ENCODE results near the gene TMBIM1.

TMBIM1 gene

GRCh38 chr2:218285604-218286003 is 6.7 kb downstream of the TMBIM1 start:
- peaks cover 8 to 23% of the 10 kb centered on the region in 2 donors for H3K4me1 ChIP-seq (ENCODE audit: control insufficient read depth in 2 of 2, insufficient read depth in 1 of 2, low read depth in 1 of 2, low read length in 2 of 2)
- H3K14ac ChIP-seq (ENCODE audit: low read length) = no peak overlapping the region
- H3K4ac ChIP-seq (ENCODE audit: low read length) = no peak overlapping the region
- WGBS, 2 donors (ENCODE audit: extremely low coverage in 2 of 2, insufficient read length in 2 of 2, insufficient replicate concordance in 1 of 2) = no CpG with 5 or more reads among the region's 6 CpGs
- peak overlapping the region; percentile 6 for H3K18ac ChIP-seq (ENCODE audit: low read length)
- H3K36me3 ChIP-seq (replicated peaks in 1 of 2; ENCODE audit: control insufficient read depth in 2 of 2, insufficient read depth in 2 of 2, low read length in 2 of 2) = no peaks in the 10 kb centered on the region
- no peak overlapping the region for H4K91ac ChIP-seq (ENCODE audit: low read depth, low read length, poor library complexity)
- H2AFZ ChIP-seq (ENCODE audit: low read length) = no peak overlapping the region
- H2BK15ac ChIP-seq (ENCODE audit: low read length) = no peak overlapping the region
- H3K23ac ChIP-seq (ENCODE audit: low read depth, low read length, poor library complexity) = peak overlapping the region; percentile 1
- no peak overlapping the region for H2BK12ac ChIP-seq (ENCODE audit: low read length)
- no peak overlapping the region for H2BK5ac ChIP-seq (ENCODE audit: low read length)
- no peak overlapping the region for H3K4me3 ChIP-seq (ENCODE audit: low read length in 2 of 2)
- H4K8ac ChIP-seq (ENCODE audit: low read depth, low read length) = no peak overlapping the region
- no peaks in the 10 kb centered on the region for H3K79me1 ChIP-seq (ENCODE audit: low read depth, low read length)
- no peak overlapping the region for H2BK120ac ChIP-seq (ENCODE audit: low read depth, low read length)
- H3K27ac ChIP-seq (replicated peaks; ENCODE audit: low read length) = no peak overlapping the region
- no peaks in the 10 kb centered on the region for H3K9me3 ChIP-seq (replicated peaks in 1 of 2; ENCODE audit: control insufficient read depth in 2 of 2, insufficient read depth in 1 of 2, low read depth in 1 of 2, low read length in 2 of 2)
- H3K9ac ChIP-seq (ENCODE audit: low read depth, low read length, poor library complexity) = no peak overlapping the region
- H3K27me3 ChIP-seq (ENCODE audit: control insufficient read depth in 3 of 3, insufficient read depth in 3 of 3, low read depth in 1 of 3, low read length in 3 of 3) = peaks cover 0 to under 1% (median 0%) of the 10 kb centered on the region in 3 experiments
- DNase-seq (ENCODE audit: low spot score) = no peak
- peak overlapping the region; percentile 12 for H2AK5ac ChIP-seq (ENCODE audit: low read depth, low read length)
- no peak overlapping the region for H3K4me2 ChIP-seq (ENCODE audit: insufficient read depth, low read length, poor library complexity, severe bottlenecking)

DNA sequence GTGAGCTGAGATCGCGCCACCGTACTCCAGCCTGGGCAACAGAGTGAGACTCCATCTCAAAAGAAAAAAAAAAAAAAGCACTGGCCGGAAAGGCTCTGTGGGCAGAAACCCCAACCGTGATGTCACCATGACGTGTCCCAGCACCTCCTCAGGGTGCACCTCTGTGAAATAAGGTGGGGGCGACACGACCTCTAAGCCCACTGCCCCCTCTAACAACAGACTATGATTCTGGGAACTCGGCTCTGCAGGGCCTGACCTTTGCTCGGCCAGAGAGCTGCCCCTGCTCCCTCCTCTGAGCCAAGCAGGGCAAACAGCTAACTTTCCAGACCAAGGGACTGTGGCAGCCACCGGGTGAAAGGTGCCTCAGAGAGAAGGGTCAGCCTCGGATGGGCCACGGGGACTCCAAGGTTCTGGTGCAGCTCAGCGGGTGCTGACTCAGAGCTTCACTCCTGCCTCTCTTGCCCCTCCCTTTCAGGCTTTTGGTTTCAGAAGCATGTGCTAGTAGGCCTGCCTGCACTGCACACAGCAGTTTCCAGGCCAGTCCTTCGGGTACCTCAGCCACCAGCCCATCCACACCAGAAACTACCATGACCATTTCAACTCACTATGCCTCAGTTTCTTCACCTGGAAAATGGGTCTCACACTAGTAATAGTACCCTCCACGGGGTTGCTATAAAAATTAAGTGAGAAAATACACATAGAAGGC is 8.0 kb downstream of the TMBIM1 start:
- Histone ChIP-seq H3K27ac (replicated peaks; ENCODE audit: low read length) (no peak overlapping the region), H3K27me3 (ENCODE audit: control insufficient read depth in 3 of 3, insufficient read depth in 3 of 3, low read depth in 1 of 3, low read length in 3 of 3) (no peaks in the 10 kb centered on the region), H2BK15ac (ENCODE audit: low read length) (no peak overlapping the region), H4K8ac (ENCODE audit: low read depth, low read length) (no peak overlapping the region), H3K14ac (ENCODE audit: low read length) (no peak overlapping the region), H3K4me2 (ENCODE audit: insufficient read depth, low read length, poor library complexity, severe bottlenecking) (no peak overlapping the region), H2AFZ (ENCODE audit: low read length) (no peak overlapping the region), H3K36me3 (replicated peaks in 1 of 2; ENCODE audit: control insufficient read depth in 2 of 2, insufficient read depth in 2 of 2, low read length in 2 of 2) (no peaks in the 10 kb centered on the region), H3K9me3 (replicated peaks in 1 of 2; ENCODE audit: control insufficient read depth in 2 of 2, insufficient read depth in 1 of 2, low read depth in 1 of 2, low read length in 2 of 2) (no peaks in the 10 kb centered on the region), H3K4ac (ENCODE audit: low read length) (no peak overlapping the region), H3K4me3 (ENCODE audit: low read length in 2 of 2) (no peak overlapping the region), H4K91ac (ENCODE audit: low read depth, low read length, poor library complexity) (no peak overlapping the region), H2BK12ac (ENCODE audit: low read length) (peak overlapping the region; percentile 30), H3K23ac (ENCODE audit: low read depth, low read length, poor library complexity) (no peak overlapping the region), H2AK5ac (ENCODE audit: low read depth, low read length) (no peak overlapping the region), H3K4me1 (ENCODE audit: control insufficient read depth in 2 of 2, insufficient read depth in 1 of 2, low read depth in 1 of 2, low read length in 2 of 2) (peaks cover 3 to 15% of the 10 kb centered on the region in 2 donors), H3K18ac (ENCODE audit: low read length) (peak overlapping the region; percentile 41), H2BK5ac (ENCODE audit: low read length) (no peak overlapping the region), H3K9ac (ENCODE audit: low read depth, low read length, poor library complexity) (peak overlapping the region; percentile 63), H2BK120ac (ENCODE audit: low read depth, low read length) (no peak overlapping the region), H3K79me1 (ENCODE audit: low read depth, low read length) (no peaks in the 10 kb centered on the region)
- WGBS, 2 donors (ENCODE audit: extremely low coverage in 2 of 2, insufficient read length in 2 of 2, insufficient replicate concordance in 1 of 2) = no CpG with 5 or more reads among the region's 16 CpGs
- no peak for DNase-seq (ENCODE audit: low spot score)

DNA sequence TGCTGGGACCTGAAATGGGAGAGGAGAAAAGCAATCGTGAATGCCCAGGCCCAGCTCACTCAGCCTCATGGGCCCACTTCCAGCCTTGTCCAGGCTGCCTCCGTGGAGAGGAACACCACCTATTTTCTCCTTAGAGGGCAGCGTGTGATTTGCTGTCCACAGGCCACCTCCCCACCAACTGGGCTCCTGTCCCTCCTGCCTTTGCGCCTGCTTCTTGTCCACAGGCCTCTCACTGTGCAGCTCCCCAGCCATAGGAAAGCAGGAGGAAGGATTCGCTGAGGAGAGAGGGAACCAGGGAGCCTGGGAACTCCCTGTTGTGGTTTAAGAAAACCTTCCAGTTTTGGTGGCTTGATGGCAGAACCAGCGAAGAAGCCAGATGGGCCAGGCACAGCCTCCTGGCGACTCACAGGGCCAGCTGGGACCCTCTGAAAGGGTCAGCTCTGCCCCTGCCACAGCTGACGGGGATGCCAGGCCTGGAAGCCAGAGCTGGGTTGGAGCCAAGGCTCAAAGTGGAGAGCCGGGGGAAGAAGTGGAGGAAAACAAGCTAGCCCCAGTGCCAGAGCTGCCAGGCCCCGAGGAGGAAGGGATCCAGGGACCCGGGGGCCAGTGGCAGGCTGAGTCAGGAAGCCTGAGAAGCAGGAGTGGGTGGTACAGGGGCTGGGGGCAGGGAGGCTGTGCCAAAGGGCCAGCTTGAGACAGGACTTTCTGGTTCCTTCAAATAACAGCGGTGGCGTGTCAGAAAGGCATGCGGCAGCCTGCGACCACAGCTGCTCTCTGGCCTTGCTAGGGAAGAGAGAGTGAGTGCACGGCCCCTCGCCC is 9.9 kb downstream of the TMBIM1 start:
- no peak overlapping the region for H2BK12ac ChIP-seq (ENCODE audit: low read length)
- H2BK5ac ChIP-seq (ENCODE audit: low read length) = peak overlapping the region; percentile 76
- H3K79me1 ChIP-seq (ENCODE audit: low read depth, low read length) = no peaks in the 10 kb centered on the region
- no peaks in the 10 kb centered on the region for H3K27me3 ChIP-seq (ENCODE audit: control insufficient read depth in 3 of 3, insufficient read depth in 3 of 3, low read depth in 1 of 3, low read length in 3 of 3)
- H4K8ac ChIP-seq (ENCODE audit: low read depth, low read length) = no peak overlapping the region
- peak overlapping the region; percentile 35 for H3K18ac ChIP-seq (ENCODE audit: low read length)
- H3K36me3 ChIP-seq (replicated peaks in 1 of 2; ENCODE audit: control insufficient read depth in 2 of 2, insufficient read depth in 2 of 2, low read length in 2 of 2) = peaks cover under 1 to 4% of the 10 kb centered on the region in 2 donors
- no peak overlapping the region for H3K9ac ChIP-seq (ENCODE audit: low read depth, low read length, poor library complexity)
- H3K4me3 ChIP-seq (ENCODE audit: low read length in 2 of 2) = no peak overlapping the region
- peak overlapping the region; percentile 16 for H2BK120ac ChIP-seq (ENCODE audit: low read depth, low read length)
- no peak for DNase-seq (ENCODE audit: low spot score)
- no peak overlapping the region for H3K14ac ChIP-seq (ENCODE audit: low read length)
- H3K27ac ChIP-seq (replicated peaks; ENCODE audit: low read length) = no peak overlapping the region
- no peak overlapping the region for H3K23ac ChIP-seq (ENCODE audit: low read depth, low read length, poor library complexity)
- H4K91ac ChIP-seq (ENCODE audit: low read depth, low read length, poor library complexity) = no peak overlapping the region
- peak overlapping the region; percentile 45 for H2AK5ac ChIP-seq (ENCODE audit: low read depth, low read length)
- WGBS, 2 donors (ENCODE audit: extremely low coverage in 2 of 2, insufficient read length in 2 of 2, insufficient replicate concordance in 1 of 2) = no CpG with 5 or more reads among the region's 17 CpGs
- H3K4me1 ChIP-seq (ENCODE audit: control insufficient read depth in 2 of 2, insufficient read depth in 1 of 2, low read depth in 1 of 2, low read length in 2 of 2) = peaks cover 3 to 13% of the 10 kb centered on the region in 2 donors
- H2BK15ac ChIP-seq (ENCODE audit: low read length) = peak overlapping the region; percentile 22
- no peaks in the 10 kb centered on the region for H3K9me3 ChIP-seq (replicated peaks in 1 of 2; ENCODE audit: control insufficient read depth in 2 of 2, insufficient read depth in 1 of 2, low read depth in 1 of 2, low read length in 2 of 2)
- no peak overlapping the region for H2AFZ ChIP-seq (ENCODE audit: low read length)
- H3K4ac ChIP-seq (ENCODE audit: low read length) = no peak overlapping the region
- no peak overlapping the region for H3K4me2 ChIP-seq (ENCODE audit: insufficient read depth, low read length, poor library complexity, severe bottlenecking)

DNA sequence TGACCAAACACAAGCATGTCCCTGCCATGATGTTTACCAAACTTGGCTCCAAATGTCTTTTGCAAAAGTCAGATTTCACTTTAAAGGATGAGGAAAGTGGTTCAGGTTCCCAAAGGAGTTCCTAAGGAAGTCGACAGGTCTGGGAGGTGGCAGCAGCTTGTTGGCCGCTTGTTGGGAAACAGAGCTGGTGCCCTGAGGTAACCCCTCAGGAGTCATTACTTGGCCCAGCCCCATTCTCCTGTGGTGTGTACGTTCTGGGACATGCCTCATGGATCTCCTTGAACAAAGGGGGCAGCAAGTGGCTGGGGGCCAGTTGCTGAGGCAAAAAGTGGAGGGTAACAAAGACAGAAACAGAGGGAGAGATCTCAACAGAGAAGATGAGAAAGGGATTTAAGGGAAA is 10.9 kb downstream of the TMBIM1 start:
- no CpG with 5 or more reads among the region's 3 CpGs for WGBS, 2 donors (ENCODE audit: extremely low coverage in 2 of 2, insufficient read length in 2 of 2, insufficient replicate concordance in 1 of 2)
- no peaks in the 10 kb centered on the region for H3K9me3 ChIP-seq (replicated peaks in 1 of 2; ENCODE audit: control insufficient read depth in 2 of 2, insufficient read depth in 1 of 2, low read depth in 1 of 2, low read length in 2 of 2)
- H4K8ac ChIP-seq (ENCODE audit: low read depth, low read length) = no peak overlapping the region
- H2BK12ac ChIP-seq (ENCODE audit: low read length) = no peak overlapping the region
- DNase-seq (ENCODE audit: low spot score) = no peak
- no peak overlapping the region for H3K27ac ChIP-seq (replicated peaks; ENCODE audit: low read length)
- H3K4ac ChIP-seq (ENCODE audit: low read length) = no peak overlapping the region
- H4K91ac ChIP-seq (ENCODE audit: low read depth, low read length, poor library complexity) = no peak overlapping the region
- no peak overlapping the region for H2BK5ac ChIP-seq (ENCODE audit: low read length)
- H3K18ac ChIP-seq (ENCODE audit: low read length) = no peak overlapping the region
- H3K27me3 ChIP-seq (ENCODE audit: control insufficient read depth in 3 of 3, insufficient read depth in 3 of 3, low read depth in 1 of 3, low read length in 3 of 3) = no peaks in the 10 kb centered on the region
- H2AFZ ChIP-seq (ENCODE audit: low read length) = no peak overlapping the region
- H3K79me1 ChIP-seq (ENCODE audit: low read depth, low read length) = no peaks in the 10 kb centered on the region
- no peak overlapping the region for H2BK120ac ChIP-seq (ENCODE audit: low read depth, low read length)
- peaks cover 6 to 8% of the 10 kb centered on the region in 2 donors for H3K36me3 ChIP-seq (replicated peaks in 1 of 2; ENCODE audit: control insufficient read depth in 2 of 2, insufficient read depth in 2 of 2, low read length in 2 of 2)
- H2BK15ac ChIP-seq (ENCODE audit: low read length) = no peak overlapping the region
- H3K4me1 ChIP-seq (ENCODE audit: control insufficient read depth in 2 of 2, insufficient read depth in 1 of 2, low read depth in 1 of 2, low read length in 2 of 2) = peaks cover 0 to 7% of the 10 kb centered on the region in 2 donors
- no peak overlapping the region for H2AK5ac ChIP-seq (ENCODE audit: low read depth, low read length)
- no peak overlapping the region for H3K9ac ChIP-seq (ENCODE audit: low read depth, low read length, poor library complexity)
- H3K14ac ChIP-seq (ENCODE audit: low read length) = no peak overlapping the region
- H3K4me3 ChIP-seq (ENCODE audit: low read length in 2 of 2) = no peak overlapping the region
- H3K23ac ChIP-seq (ENCODE audit: low read depth, low read length, poor library complexity) = no peak overlapping the region
- H3K4me2 ChIP-seq (ENCODE audit: insufficient read depth, low read length, poor library complexity, severe bottlenecking) = no peak overlapping the region
